Stimulated activated CD8-positive, alpha-beta memory T cell treated with anti-CD3 and anti-CD28 coated beads, Interleukin-7, amount 100 ng/mL, for 1 hour (primary cell): ENCODE results near the gene ASTN2.

Experiments used
- DNase-seq, 2 donors: peaks; one replicate each; pipeline ENCODE4 v3.0.0-alpha.2; 2020; ENCODE audit warnings: low read depth in 2 of 2

The ASTN2 gene

GRCh38 chr9:117413346-117414219 lies 1.3 kb downstream of the ASTN2 start:
- no peak for DNase-seq

GRCh38 chr9:117412841-117413240 lies 2.0 kb downstream of the ASTN2 start:
- DNase-seq, result no peak

GRCh38 chr9:117412006-117412715 lies 2.7 kb downstream of the ASTN2 start:
- no peak for DNase-seq

GRCh38 chr9:117411547-117411946 lies 3.3 kb downstream of the ASTN2 start:
- no peak for DNase-seq

GRCh38 chr9:117409321-117409720 lies 5.5 kb downstream of the ASTN2 start:
- DNase-seq, result no peak

DNA sequence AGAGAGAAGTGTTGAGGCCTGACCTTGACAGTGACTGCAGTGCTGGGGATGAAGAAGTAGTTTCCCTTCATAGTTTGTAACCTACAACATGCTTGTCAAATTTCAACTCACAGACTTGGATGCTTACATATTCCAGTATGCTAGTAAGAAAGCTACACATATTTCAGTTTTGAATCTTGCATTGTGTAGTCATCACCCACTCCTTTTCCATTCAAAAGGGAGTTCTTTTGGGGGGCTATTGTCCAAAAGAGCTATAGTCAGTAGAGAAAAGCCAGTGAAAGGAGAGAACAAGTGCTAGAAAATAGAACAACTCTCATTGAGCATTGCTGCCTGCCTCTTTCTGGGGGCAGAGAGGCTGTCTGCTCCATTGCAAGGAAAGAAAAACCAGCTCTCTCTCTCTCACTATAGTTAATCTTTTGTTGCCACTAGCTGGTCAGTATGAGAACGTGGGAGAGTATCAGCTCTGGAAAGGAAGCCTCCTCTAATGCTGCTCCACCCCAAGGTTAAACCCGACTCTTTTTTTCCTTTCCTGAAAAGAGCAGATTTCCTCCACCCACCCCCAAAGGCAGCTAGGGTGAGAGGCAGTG lies 7.3 kb downstream of the ASTN2 start:
- no peak for DNase-seq

GRCh38 chr9:117405950-117406705 lies 8.7 kb downstream of the ASTN2 start:
- DNase-seq, result no peak

DNA sequence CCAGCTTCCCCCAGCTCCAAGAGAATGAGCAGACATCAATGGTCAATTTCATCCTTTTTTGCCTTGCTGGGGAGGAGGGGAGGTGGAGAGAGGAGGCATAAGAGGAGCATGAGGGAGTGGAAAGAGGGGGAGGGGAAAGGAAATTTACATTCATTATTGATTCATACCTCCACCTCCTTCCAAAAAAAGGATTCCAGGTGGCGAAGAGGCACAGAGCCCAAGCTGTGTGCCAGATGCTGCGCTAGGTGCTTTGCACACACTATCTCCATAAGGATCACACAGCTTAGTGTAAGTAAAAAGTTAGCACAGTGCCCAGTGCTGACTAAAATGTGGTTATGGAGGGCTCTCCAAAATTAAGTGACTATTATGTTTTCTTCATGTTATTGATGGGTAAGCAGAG lies 11.0 kb downstream of the ASTN2 start:
- no peak for DNase-seq

DNA sequence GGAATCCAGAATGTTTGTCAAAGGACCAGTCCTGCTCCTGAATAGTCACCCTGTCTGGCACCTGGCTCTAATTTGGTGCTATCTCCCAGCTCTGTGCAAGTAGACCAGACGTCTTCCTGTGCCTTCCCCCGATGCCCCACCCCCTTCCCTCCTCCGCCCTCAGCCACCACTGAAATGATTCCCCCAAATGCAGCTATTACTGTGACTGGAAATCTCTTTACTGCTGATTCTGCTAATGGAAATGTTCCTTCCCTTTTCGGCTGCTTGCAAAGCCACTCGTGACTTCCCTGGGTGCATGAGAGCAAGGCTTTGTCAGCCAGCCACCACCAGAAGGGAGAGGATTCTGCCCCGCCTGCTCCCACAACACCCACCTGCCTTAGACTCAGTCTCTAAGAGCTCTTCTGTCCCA lies 11.4 kb downstream of the ASTN2 start:
- DNase-seq, result no peak

DNA sequence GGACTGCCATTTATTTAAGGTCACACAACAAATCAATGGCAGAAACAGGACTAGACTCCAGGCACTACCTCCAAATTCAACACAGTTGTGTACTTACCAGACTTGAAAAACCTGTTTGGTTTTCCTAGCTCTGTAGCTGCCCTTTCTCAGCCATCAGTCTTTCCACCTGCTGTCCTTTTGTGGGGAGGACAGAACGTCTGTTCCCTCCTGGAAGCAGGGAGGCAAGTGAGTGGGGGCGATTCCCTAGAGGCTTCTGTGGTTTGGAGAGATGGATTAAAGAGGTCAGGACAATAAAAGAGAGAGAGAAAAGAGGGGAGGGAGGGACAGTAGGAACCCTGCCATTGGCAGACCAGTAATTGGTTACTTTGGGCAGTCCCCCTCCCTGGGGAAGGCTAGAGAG lies 14.7 kb downstream of the ASTN2 start:
- DNase-seq, result no peak

GRCh38 chr9:117395151-117395650 lies 19.7 kb downstream of the ASTN2 start:
- DNase-seq, result no peak

GRCh38 chr9:117394655-117395054 lies 20.2 kb downstream of the ASTN2 start:
- DNase-seq, result no peak

DNA sequence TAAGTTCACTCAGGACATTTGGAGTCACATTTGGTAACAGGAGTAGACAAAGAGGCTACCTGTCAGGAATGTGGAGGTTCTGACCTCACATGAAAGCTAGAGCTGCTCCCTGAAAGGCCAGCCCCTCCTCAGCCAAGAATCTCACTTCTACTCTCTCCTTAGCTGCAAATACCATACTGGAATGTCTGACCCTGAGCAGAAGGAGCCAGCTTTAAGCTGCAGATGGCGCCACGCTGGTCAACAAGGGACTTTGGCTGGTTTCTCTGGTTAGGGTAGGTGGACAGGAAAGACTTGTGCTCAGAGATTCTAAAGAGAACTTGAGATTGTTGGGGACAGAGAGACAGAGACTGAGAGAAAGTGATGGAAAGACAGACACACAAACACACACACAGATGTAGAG lies 21.9 kb downstream of the ASTN2 start:
- DNase-seq, result no peak

GRCh38 chr9:117387422-117387821 lies 27.4 kb downstream of the ASTN2 start:
- DNase-seq, result no peak

DNA sequence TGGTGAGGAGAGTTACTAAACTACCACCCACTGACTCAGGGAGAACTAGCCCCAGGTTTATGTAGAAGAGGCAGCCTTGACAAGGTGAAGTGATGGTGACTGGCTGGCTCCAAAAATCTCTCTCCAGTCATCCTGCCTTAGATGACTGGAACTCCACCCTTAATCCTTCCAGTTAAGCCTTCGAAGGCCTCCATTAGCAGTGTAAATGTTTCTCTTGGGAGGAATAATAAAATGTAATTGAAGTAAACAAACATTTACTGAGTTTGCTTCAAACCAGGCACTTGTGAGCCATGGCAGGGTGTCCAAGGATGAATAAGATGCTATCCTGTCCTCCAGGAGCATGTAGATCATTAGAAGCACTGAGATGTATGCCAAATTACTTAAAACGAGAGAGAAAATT lies 35.5 kb downstream of the ASTN2 start:
- DNase-seq, result no peak

- no peak for DNase-seq
These were observed 37.8 kb downstream of the ASTN2 start for GRCh38 chr9:117377046-117377445.

DNA sequence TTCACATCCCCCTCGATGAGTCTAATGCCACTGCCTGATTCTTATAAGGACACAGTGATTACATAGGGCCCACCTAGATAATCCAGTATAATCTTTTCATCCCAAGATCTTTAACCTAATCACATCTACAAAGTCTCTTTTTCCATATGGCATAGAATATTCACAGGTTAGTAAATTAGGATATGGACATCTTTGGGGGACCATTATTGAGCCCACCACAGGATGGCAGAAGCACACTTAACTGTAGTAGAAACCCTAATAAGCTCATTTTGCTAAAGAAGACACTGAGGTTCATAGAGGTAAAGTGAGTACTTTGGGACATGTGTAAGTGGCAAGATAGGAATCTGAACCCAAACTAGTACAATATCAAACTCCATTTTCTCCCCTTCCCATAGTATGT lies 38.9 kb downstream of the ASTN2 start:
- DNase-seq, result no peak

- no peak for DNase-seq
These were observed 40.7 kb downstream of the ASTN2 start for GRCh38 chr9:117374076-117374725.

- DNase-seq, result no peak
These were observed 46.1 kb downstream of the ASTN2 start for GRCh38 chr9:117368684-117369230.

GRCh38 chr9:117365438-117365837 lies 49.4 kb downstream of the ASTN2 start:
- DNase-seq, result no peak

DNA sequence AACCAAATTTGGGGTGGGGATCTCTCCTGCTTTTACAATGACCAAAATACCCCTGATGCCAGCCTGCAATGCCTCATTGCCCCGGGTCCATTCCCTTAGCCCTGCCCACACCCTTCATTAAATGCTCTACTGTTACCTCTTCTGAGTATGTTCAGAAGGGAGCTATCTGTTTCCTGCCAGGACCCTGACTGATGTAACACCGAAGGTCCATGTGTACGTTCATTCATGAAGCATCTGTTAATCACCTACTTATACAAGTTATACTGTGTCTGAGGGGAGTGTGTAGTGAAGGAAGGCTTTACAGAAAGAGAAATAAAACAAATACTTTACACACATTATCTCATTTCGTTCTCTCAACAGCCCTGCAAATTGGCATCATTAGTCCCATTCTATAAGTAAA lies 51.9 kb downstream of the ASTN2 start:
- no peak for DNase-seq
